HG03439 (cell line): Measurements from ENCODE around the gene ZNF324B.
"Not testable (repeated sequence)": the region's sequence is repeated elsewhere in the genome, so short reads cannot be mapped to it uniquely, and the experiment has no call there.

Experiments
- ATAC-seq: cut with Tn5 transposase; IDR thresholded peaks from one replicate; pipeline ENCODE4 v1.9.1; 2021; ENCODE audit warnings: mild to moderate bottlenecking, moderate library complexity; ENCODE audit not compliant: unreplicated experiment

ZNF324B gene

GRCh38 chr19:58451358-58452101 is at the start of gene ZNF324B:
Gene ZNF324B, plus strand, starts transcription at chr19:58451622. Its CDS starts 2,080 bp downstream, at chr19:58453702.
- peak; percentile 91 for ATAC-seq

GRCh38 chr19:58401840-58402421 is 49.5 kb upstream of the ZNF324B start:
- no peak for ATAC-seq

- not testable (repeated sequence) for ATAC-seq
These were observed 47.4 kb upstream of the ZNF324B start for GRCh38 chr19:58403920-58404478.

- ATAC-seq: no peak
These were observed 44.4 kb upstream of the ZNF324B start for GRCh38 chr19:58406818-58407657.

- ATAC-seq: peak; percentile 8
These were observed 43.7 kb upstream of the ZNF324B start for GRCh38 chr19:58407658-58408151.

- peak; percentile 92 for ATAC-seq
These were observed 43.0 kb upstream of the ZNF324B start, which contains the start of gene ZNF584 for GRCh38 chr19:58408152-58409009. Gene ZNF584, plus strand, starts transcription at chr19:58408649. Its CDS starts 499 bp downstream, at chr19:58409148.

GRCh38 chr19:58409010-58409790 is 42.2 kb upstream of the ZNF324B start:
- ATAC-seq: no peak

- ATAC-seq: no peak
These were observed 34.8 kb upstream of the ZNF324B start for GRCh38 chr19:58416604-58417003.

GRCh38 chr19:58417071-58417470 is 34.4 kb upstream of the ZNF324B start:
- no peak for ATAC-seq

- no peak for ATAC-seq
These were observed 22.8 kb upstream of the ZNF324B start for GRCh38 chr19:58428617-58429016.

- ATAC-seq: no peak
These were observed 21.7 kb upstream of the ZNF324B start for GRCh38 chr19:58429745-58430144.

GRCh38 chr19:58434217-58434616 is 17.2 kb upstream of the ZNF324B start:
- no peak for ATAC-seq

GRCh38 chr19:58439576-58440554 is 11.6 kb upstream of the ZNF324B start, which contains the start of gene ZNF132:
Gene ZNF132, minus strand, starts transcription at chr19:58440153. Its CDS starts 332 bp downstream, at chr19:58439821.
- ATAC-seq: peak; percentile 87

- no peak for ATAC-seq
These were observed 10.9 kb upstream of the ZNF324B start for GRCh38 chr19:58440556-58440955.

- not testable (repeated sequence) for ATAC-seq
These were observed 8.4 kb upstream of the ZNF324B start for GRCh38 chr19:58442986-58443385.

GRCh38 chr19:58448860-58449259 is 2.6 kb upstream of the ZNF324B start:
- not testable (repeated sequence) for ATAC-seq

- ATAC-seq: not testable (repeated sequence)
These were observed 1.4 kb upstream of the ZNF324B start for GRCh38 chr19:58449980-58450379.

- ATAC-seq: peak; percentile 15
These were observed 515 bp upstream of the ZNF324B start for GRCh38 chr19:58450856-58451357.
